ENCODE results near the gene CCDC110.

Gene CCDC110

DNA sequence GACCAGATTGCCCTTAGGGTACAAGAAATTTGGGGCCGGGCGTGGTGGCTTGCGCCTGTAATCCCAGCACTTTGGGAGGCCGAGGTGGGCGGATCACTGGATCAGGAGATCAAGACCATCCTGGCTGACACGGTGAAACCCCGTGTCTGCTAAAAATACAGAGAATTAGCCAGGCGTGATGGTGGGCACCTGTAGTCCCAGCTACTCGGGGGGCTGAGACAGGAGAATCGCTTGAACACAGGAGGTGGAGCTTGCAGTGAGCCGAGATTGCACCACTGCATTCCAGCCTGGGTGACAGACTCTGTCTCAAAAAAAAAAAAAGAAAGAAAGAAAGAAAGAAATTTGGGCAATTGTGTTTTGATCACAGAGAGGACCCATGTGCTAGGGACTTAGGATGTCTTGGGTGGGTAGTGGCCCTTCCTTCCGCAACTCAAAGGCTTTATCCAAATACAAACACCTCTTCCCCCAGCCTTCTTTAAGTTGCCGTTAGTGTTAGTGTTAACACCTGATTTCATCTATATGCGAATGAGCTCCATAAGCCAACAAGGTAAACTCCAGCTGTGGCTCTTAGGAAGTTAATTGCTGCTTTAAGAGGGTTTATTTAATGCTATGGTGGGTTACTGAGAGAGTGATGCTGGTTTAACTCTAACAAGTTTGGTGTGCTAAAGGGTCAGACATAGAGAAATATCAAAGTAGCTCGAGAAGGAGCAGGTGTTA, 8.6 kb upstream of the CCDC110 start:
- ChIA-PET POLR2A (no interaction called here), CTCF (interaction anchor here (0.7 to 2.2 kb wide), 9 partner anchors 8 to 657 kb away, joined by 3 to 15 read pairs (median 3); partner anchors contain the start of gene CCDC110)
- no peak for DNase-seq (ENCODE audit: extremely low spot score)
- TF ChIP-seq, protein P1, sequence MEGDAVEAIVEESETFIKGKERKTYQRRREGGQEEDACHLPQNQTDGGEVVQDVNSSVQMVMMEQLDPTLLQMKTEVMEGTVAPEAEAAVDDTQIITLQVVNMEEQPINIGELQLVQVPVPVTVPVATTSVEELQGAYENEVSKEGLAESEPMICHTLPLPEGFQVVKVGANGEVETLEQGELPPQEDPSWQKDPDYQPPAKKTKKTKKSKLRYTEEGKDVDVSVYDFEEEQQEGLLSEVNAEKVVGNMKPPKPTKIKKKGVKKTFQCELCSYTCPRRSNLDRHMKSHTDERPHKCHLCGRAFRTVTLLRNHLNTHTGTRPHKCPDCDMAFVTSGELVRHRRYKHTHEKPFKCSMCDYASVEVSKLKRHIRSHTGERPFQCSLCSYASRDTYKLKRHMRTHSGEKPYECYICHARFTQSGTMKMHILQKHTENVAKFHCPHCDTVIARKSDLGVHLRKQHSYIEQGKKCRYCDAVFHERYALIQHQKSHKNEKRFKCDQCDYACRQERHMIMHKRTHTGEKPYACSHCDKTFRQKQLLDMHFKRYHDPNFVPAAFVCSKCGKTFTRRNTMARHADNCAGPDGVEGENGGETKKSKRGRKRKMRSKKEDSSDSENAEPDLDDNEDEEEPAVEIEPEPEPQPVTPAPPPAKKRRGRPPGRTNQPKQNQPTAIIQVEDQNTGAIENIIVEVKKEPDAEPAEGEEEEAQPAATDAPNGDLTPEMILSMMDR (IDR thresholded peaks at IDR 0.05; ENCODE audit: control extremely low read depth, extremely low read depth, low read depth, missing control alignments), result no peak

- TF ChIP-seq, protein P1 (IDR thresholded peaks at IDR 0.05; ENCODE audit: control extremely low read depth, extremely low read depth, low read depth, missing control alignments), result no peak
- POLR2A ChIA-PET, result no interaction called here
These were observed 8.0 kb upstream of the CCDC110 start for GRCh38 chr4:185479507-185479971.

GRCh38 chr4:185473247-185473646, 1.7 kb upstream of the CCDC110 start:
- POLR2A ChIA-PET, result no interaction called here
- no peak for DNase-seq (ENCODE audit: extremely low spot score)
- CTCF ChIA-PET, result interaction anchor here (1.0 to 4.1 kb wide), 9 partner anchors 12 to 125 kb away, joined by 3 to 40 read pairs (median 3); no protein-coding TSS in a partner anchor
- TF ChIP-seq, protein P1 (IDR thresholded peaks at IDR 0.05; ENCODE audit: control extremely low read depth, extremely low read depth, low read depth, missing control alignments), result no peak

More at GRCh38 chr4:185479507-185479971, 8.0 kb upstream of the CCDC110 start:
- CTCF ChIA-PET, result interaction anchor here (0.9 to 2.2 kb wide), 8 partner anchors 9 to 658 kb away, joined by 3 to 15 read pairs (median 3); no protein-coding TSS in a partner anchor
- peak; percentile 59 for DNase-seq (ENCODE audit: extremely low spot score)

- DNase-seq (ENCODE audit: extremely low spot score), result no peak
- POLR2A ChIA-PET, result interaction anchor here (0.7 to 0.9 kb wide), 3 partner anchors 47 to 259 kb away, joined by 3 read pairs; partner anchors contain the start of gene UFSP2
- TF ChIP-seq, protein P1 (IDR thresholded peaks at IDR 0.05; ENCODE audit: control extremely low read depth, extremely low read depth, low read depth, missing control alignments), result no peak
- CTCF ChIA-PET, result interaction anchor here (0.7 to 4.1 kb wide), 9 partner anchors 8 to 126 kb away, joined by 3 to 40 read pairs (median 3); partner anchors contain the start of gene UFSP2
These were observed 590 bp upstream of the CCDC110 start for GRCh38 chr4:185472103-185472542.

GRCh38 chr4:185470501-185471195, 885 bp downstream of the CCDC110 start:
- CTCF ChIA-PET, result no interaction called here
- POLR2A ChIA-PET, result interaction anchor here (1.0 kb wide), 1 partner anchor 16 kb away, joined by 3 read pairs; no protein-coding TSS in a partner anchor
- TF ChIP-seq, protein P1 (IDR thresholded peaks at IDR 0.05; ENCODE audit: control extremely low read depth, extremely low read depth, low read depth, missing control alignments), result no peak
- DNase-seq (ENCODE audit: extremely low spot score), result peak; percentile 16

DNA sequence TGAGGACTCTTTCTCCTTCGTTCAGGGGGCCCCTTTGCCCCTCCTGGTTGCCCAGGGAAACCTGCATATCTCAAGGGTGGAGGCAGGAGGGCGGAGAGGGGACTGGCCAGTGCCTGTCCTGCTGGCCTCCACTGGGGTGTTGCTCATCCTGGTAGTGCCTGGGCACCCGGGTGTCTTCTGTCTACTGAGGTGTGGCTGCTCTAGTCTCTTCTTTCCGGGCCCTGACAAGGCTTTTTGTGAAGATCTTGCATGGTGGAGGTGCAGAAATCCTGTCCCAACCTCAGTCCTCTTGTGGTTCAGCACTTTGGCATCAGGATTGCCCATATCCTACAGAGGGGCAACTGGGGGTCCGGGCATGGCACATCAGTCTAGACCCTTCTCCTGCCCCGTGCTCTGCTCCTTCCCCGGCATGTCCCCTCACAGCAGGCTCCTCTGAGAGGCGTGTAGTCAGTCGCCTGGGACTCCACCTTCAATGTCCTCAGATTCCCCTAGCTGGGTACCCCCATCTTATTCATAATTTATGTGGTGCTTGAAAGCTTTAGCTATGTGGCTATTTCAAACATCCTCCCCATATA, 1.9 kb downstream of the CCDC110 start:
- ChIA-PET CTCF (interaction anchor here (1.5 to 2.5 kb wide), 2 partner anchors 16 to 132 kb away, joined by 3 to 11 read pairs; no protein-coding TSS in a partner anchor), POLR2A (interaction anchor here (1.0 kb wide), 1 partner anchor 15 kb away, joined by 3 read pairs; no protein-coding TSS in a partner anchor)
- no peak for DNase-seq (ENCODE audit: extremely low spot score)
- TF ChIP-seq, protein P1 (IDR thresholded peaks at IDR 0.05; ENCODE audit: control extremely low read depth, extremely low read depth, low read depth, missing control alignments), result no peak

Data from GM10248 (cell line).